Bronchial epithelial cell (primary cell): ENCODE data around the gene ANKRD16. TPM values are rescaled to one million over a fixed set of nuclear protein-coding genes. Genes with fewer than 3 reads are reported as not detected.
"Not testable (repeated sequence)": the region's sequence is repeated elsewhere in the genome, so short reads cannot be mapped to it uniquely, and the experiment has no call there.

Experiments used
- DNase-seq: peaks from one replicate; pipeline ENCODE4 v3.0.0-alpha.2; 2010; ENCODE audit warnings: low read depth
- FAIRE-seq: peaks from 2 replicates; lab custom pipeline; 2011; peaks lifted over from hg19 to GRCh38; lab: Jason Lieb, UNC
- H3K27me3 ChIP-seq: 2 replicates; pipeline ENCODE4 v1.5.1; 2011; ENCODE audit warnings: low read length; ENCODE audit not compliant: control insufficient read depth, insufficient read depth
- H3K36me3 ChIP-seq: 2 replicates; pipeline ENCODE4 v1.5.1; 2011; ENCODE audit warnings: low read length; ENCODE audit not compliant: control insufficient read depth, insufficient read depth
- H3K4me3 ChIP-seq: 2 replicates; pipeline ENCODE4 v1.5.1; 2011; ENCODE audit warnings: mild to moderate bottlenecking, low read depth, low read length, control low read depth
- total RNA-seq: library from RNA; depleted of rRNA; stranded (reverse); fragments of >200 nt; gene quantifications from 2 replicates; pipeline ENCODE4 v1.2.1, GENCODE V29; 2014
- TF ChIP-seq, protein P1 (sequence below): IDR thresholded peaks from 2 replicates; pipeline ENCODE4 v1.5.1; 2011; ENCODE audit warnings: mild to moderate bottlenecking, moderate library complexity, low read length, control low read depth, inconsistent platforms; ENCODE audit not compliant: insufficient read depth, severe bottlenecking

Gene ANKRD16
- total RNA-seq, 1 donor from 2014 or later: 5.3 TPM

DNA sequence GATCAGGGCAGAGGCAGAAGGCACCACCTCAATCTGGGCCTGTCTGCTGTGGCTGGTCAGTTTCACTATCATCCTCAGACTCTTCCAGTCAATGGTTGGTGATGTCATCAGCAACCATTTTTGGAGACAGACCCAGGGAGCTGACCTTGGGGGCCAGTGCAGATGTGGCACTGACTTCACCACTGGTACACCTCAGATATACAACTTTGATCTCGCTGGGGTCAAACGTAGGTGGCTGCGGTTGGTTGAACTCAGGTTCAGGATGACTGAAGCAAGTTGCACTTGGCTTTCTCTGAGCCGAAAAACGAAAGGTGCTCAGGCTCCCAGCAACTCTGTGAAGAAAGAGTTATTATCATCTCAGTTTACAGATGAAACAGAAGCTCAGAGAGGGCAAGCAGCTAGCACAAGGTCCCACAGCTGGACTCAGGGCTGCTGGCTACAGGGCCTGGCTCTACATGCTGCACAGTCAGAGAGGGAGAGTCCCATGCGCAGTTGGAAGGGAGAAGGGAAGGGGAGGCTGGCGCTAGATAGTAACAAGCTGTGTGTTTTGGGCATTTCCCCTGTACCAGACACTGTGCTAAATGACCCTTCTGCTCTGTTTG lies 27.2 kb downstream of the ANKRD16 start:
- Histone ChIP-seq H3K36me3 (no peaks in the 10 kb centered on the region), H3K27me3 (no peaks in the 10 kb centered on the region), H3K4me3 (no peak overlapping the region)
- FAIRE-seq (no peak), DNase-seq (no peak)
- TF ChIP-seq, protein P1, sequence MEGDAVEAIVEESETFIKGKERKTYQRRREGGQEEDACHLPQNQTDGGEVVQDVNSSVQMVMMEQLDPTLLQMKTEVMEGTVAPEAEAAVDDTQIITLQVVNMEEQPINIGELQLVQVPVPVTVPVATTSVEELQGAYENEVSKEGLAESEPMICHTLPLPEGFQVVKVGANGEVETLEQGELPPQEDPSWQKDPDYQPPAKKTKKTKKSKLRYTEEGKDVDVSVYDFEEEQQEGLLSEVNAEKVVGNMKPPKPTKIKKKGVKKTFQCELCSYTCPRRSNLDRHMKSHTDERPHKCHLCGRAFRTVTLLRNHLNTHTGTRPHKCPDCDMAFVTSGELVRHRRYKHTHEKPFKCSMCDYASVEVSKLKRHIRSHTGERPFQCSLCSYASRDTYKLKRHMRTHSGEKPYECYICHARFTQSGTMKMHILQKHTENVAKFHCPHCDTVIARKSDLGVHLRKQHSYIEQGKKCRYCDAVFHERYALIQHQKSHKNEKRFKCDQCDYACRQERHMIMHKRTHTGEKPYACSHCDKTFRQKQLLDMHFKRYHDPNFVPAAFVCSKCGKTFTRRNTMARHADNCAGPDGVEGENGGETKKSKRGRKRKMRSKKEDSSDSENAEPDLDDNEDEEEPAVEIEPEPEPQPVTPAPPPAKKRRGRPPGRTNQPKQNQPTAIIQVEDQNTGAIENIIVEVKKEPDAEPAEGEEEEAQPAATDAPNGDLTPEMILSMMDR: no peak

DNA sequence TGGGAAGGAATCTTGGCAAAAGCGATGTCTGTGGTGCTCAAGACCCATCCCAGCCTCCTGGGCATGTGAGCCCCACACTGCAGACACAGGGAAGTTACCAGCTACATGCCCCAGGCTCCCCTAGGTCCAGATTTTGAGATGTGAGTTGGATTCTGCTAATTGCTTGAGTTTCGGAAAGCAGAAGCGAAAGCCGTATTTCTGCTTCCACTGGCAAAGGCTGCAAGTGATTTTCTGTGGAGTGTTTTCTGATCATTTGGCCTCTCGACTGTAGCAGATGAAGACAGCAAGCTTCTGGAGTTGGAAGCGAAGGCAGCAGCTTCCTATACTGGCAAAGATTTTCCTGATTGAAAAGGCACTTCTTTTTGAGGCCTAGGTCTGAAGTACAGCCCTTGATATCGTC lies 29.6 kb downstream of the ANKRD16 start:
- DNase-seq (no peak), FAIRE-seq (no peak)
- H3K27me3 ChIP-seq: no peaks in the 10 kb centered on the region
- no peak overlapping the region for H3K4me3 ChIP-seq
- no peaks in the 10 kb centered on the region for H3K36me3 ChIP-seq
- TF ChIP-seq, protein P1: no peak

DNA sequence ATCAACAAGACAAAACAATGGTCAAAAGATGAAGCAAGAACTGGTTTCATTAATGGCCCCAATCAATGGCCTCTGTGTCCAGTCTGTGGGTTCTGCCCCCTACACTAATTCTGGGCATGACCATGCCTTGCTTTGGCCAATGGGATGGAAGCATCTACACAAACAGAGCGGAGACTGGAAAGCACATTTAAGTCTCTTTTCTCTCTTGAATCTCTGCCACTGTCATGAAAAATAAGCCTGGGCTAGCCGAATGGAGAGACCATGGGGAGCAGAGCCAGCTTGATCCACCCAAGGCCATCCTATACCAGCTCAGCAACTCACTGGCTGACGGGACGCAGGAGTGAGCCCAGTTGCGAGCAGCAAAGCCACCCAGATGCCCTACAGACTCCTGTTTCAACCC lies 30.9 kb downstream of the ANKRD16 start:
- no peak for DNase-seq
- no peaks in the 10 kb centered on the region for H3K27me3 ChIP-seq
- H3K4me3 ChIP-seq: no peak overlapping the region
- FAIRE-seq: no peak
- TF ChIP-seq, protein P1: no peak
- H3K36me3 ChIP-seq: no peaks in the 10 kb centered on the region

DNA sequence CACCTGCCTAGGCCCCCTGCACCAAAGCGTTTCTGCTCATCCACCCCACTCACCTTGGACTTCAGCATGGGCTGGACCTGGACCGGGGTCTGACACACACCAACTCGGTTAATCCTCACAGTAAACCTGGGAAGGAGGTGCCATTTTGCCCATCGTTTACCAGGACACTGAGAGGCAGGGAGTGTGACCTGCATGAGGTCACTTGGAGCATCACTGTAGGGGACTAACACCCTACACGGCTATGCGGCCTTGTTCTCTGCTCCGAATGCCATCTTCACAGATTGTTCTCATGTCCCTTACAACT lies 33.0 kb downstream of the ANKRD16 start:
- DNase-seq: no peak
- Histone ChIP-seq H3K36me3 (no peaks in the 10 kb centered on the region), H3K27me3 (no peaks in the 10 kb centered on the region), H3K4me3 (no peak overlapping the region)
- no peak for FAIRE-seq
- TF ChIP-seq, protein P1: no peak

DNA sequence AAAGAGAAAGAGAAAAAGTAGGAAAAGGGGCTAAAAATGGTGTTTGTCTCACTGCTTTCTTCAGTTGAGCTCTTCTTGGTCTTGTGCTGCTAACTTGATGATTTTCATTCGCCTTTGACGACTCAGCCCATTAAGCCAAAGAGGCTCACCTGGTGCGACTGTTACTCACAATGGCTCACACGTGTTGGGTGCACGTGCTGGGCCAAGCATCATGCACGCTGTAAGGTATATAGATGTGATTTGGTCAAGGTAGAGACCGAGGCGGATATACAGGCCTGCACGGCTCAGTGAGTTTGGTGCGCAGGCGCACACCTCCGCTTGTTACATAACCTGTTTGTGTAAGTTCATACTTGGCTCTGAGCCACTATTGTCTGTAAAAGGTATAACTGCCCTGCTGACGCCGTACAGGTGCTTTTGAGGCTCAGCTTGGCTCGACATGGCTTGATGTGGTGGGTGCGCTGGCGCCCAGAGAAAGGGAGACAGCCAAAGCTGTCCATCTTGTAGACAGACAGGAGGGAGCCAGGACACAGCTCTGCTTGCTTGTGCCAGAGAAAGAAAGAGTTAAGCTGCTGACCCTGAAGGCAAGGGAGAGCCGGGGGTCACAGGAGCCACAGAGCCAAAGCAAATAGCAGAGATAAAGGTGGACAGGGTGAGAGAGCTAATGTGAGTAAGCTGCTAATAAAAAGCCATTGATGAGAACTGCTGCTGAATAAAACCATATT lies 33.6 kb downstream of the ANKRD16 start:
- no peaks in the 10 kb centered on the region for H3K36me3 ChIP-seq
- FAIRE-seq: no peak
- no peak for DNase-seq
- TF ChIP-seq, protein P1: no peak
- H3K27me3 ChIP-seq: no peaks in the 10 kb centered on the region
- H3K4me3 ChIP-seq: no peak overlapping the region

DNA sequence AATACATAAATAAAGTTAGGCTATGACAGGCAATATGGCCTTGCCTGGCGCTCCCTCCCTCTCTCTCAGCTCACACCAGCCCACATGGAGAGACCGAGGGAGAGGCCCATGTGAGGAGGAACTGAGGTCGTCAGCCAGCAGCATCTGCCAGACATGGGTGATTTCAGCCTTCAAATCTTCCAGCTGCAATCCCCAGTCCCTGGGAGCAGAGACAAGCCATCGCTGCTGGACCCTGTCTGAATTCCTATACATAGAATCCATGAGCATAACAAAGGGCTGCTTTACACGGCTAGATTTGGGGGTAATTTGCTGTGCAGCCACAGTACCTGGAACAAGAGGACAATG lies 35.6 kb downstream of the ANKRD16 start:
- Histone ChIP-seq H3K36me3 (no peaks in the 10 kb centered on the region), H3K27me3 (no peaks in the 10 kb centered on the region), H3K4me3 (no peak overlapping the region)
- TF ChIP-seq, protein P1: no peak
- no peak for FAIRE-seq
- DNase-seq: no peak

DNA sequence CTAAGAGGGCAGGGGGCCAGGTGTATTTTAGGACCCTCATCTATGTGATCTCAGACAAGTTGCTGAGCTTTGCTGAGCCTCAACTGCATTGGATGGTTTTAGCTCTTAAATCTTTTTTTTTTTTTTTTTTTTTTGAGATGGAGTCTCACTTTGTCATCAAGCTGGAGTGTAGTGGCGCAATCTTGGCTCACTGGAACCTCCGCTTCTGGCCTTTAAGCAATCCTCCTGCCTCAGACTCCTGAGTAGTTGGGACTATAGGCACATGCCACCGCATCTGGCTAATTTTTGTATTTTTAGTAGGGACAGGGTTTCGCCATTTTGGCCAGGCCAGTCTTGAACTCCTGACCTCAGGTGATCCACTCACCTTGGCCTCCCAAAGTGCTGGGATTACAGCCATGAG lies 43.0 kb downstream of the ANKRD16 start:
- DNase-seq, H3K36me3 ChIP-seq, FAIRE-seq, H3K4me3 ChIP-seq, H3K27me3 ChIP-seq: not testable (repeated sequence)
